H9 (cell line): ENCODE data around the gene DLG2. TPM values are rescaled to one million over a fixed set of nuclear protein-coding genes. Genes with fewer than 3 reads are reported as not detected.

Source experiments
- DNase-seq: peaks from one replicate; pipeline ENCODE4 v3.0.0-alpha.2; 2017
- H2AFZ ChIP-seq: one replicate; pipeline ENCODE4 v1.6.1; 2013; ENCODE audit warnings: mild to moderate bottlenecking, low read length, control low read depth, moderate library complexity
- H2AK5ac ChIP-seq: 2 replicates; pipeline ENCODE4 v1.6.1; 2013; ENCODE audit warnings: low read length, control low read depth, mixed read lengths; ENCODE audit not compliant: insufficient read length
- H2BK120ac ChIP-seq: one replicate; pipeline ENCODE4 v1.6.1; 2013; ENCODE audit warnings: low read depth, mild to moderate bottlenecking, low read length, control low read depth, inconsistent platforms; ENCODE audit not compliant: poor library complexity, severe bottlenecking
- H2BK12ac ChIP-seq: 2 replicates; pipeline ENCODE4 v1.6.1; 2013; ENCODE audit warnings: low read length, control low read depth, mixed read lengths, low read depth; ENCODE audit not compliant: insufficient read length
- H2BK15ac ChIP-seq: 2 replicates; pipeline ENCODE4 v1.6.1; 2013; ENCODE audit warnings: low read depth, low read length, control low read depth
- H2BK20ac ChIP-seq: one replicate; pipeline ENCODE4 v1.6.1; 2013; ENCODE audit warnings: low read depth, mild to moderate bottlenecking, low read length, control low read depth, inconsistent platforms; ENCODE audit not compliant: poor library complexity, severe bottlenecking
- H2BK5ac ChIP-seq: 2 replicates; pipeline ENCODE4 v1.6.1; 2013; ENCODE audit warnings: low read length, control low read depth, mixed read lengths; ENCODE audit not compliant: insufficient read length
- H3K14ac ChIP-seq: 2 replicates; pipeline ENCODE4 v1.6.1; 2013; ENCODE audit warnings: low read length, control low read depth; ENCODE audit not compliant: insufficient read depth
- H3K18ac ChIP-seq: 2 replicates; pipeline ENCODE4 v1.6.1; 2013; ENCODE audit warnings: low read depth, mild to moderate bottlenecking, mixed read lengths, low read length, control low read depth; ENCODE audit not compliant: insufficient read length
- H3K23ac ChIP-seq: 2 replicates; pipeline ENCODE4 v1.6.1; 2013; ENCODE audit warnings: low read length, control low read depth, mixed read lengths, low read depth; ENCODE audit not compliant: insufficient read length
- H3K23me2 ChIP-seq: 2 replicates; pipeline ENCODE4 v1.6.1; 2013; ENCODE audit warnings: low read depth, mild to moderate bottlenecking, mixed read lengths, low read length, control low read depth; ENCODE audit not compliant: insufficient read length, poor library complexity, severe bottlenecking
- H3K27ac ChIP-seq: 2 replicates; pipeline ENCODE4 v1.5.1; 2013; ENCODE audit warnings: low read length, control low read depth, mixed read lengths, low read depth; ENCODE audit not compliant: insufficient read length
- H3K27me3 ChIP-seq: 2 replicates; pipeline ENCODE4 v1.6.1; 2013; ENCODE audit warnings: low read length, control low read depth, inconsistent platforms; ENCODE audit not compliant: insufficient read depth
- H3K4ac ChIP-seq: 2 replicates; pipeline ENCODE4 v1.6.1; 2013; ENCODE audit warnings: low read depth, mild to moderate bottlenecking, control low read depth, inconsistent platforms, low read length, moderate library complexity
- H3K4me1 ChIP-seq: 2 replicates; pipeline ENCODE4 v1.6.1; 2013; ENCODE audit warnings: low read length, control low read depth, inconsistent platforms; ENCODE audit not compliant: insufficient read depth
- H3K4me2 ChIP-seq: 2 replicates; pipeline ENCODE4 v1.6.1; 2013; ENCODE audit warnings: low read length, control low read depth, mixed read lengths; ENCODE audit not compliant: insufficient read length, insufficient read depth
- H3K56ac ChIP-seq: 2 replicates; pipeline ENCODE4 v1.6.1; 2013; ENCODE audit warnings: low read depth, mild to moderate bottlenecking, mixed read lengths, low read length, control low read depth; ENCODE audit not compliant: insufficient read length
- H3K79me1 ChIP-seq: 2 replicates; pipeline ENCODE4 v1.6.1; 2013; ENCODE audit warnings: low read depth, mild to moderate bottlenecking, moderate library complexity, low read length, control low read depth, inconsistent platforms; ENCODE audit not compliant: insufficient read depth, poor library complexity, severe bottlenecking
- H3K79me2 ChIP-seq: 2 replicates; pipeline ENCODE4 v1.6.1; 2013; ENCODE audit warnings: low read length, control low read depth, inconsistent platforms; ENCODE audit not compliant: insufficient read depth
- H3K9ac ChIP-seq: 2 replicates; pipeline ENCODE4 v1.6.1; 2013; ENCODE audit warnings: low read length, control low read depth, mixed read lengths; ENCODE audit not compliant: insufficient read length; ENCODE audit errors: extremely low read depth
- H3K9me3 ChIP-seq: one replicate; pipeline ENCODE4 v1.6.1; 2013; ENCODE audit warnings: low read depth, low read length, inconsistent platforms; ENCODE audit not compliant: control insufficient read depth
- H3T11ph ChIP-seq: one replicate; pipeline ENCODE4 v1.6.1; 2013; ENCODE audit warnings: mild to moderate bottlenecking, low read length, control low read depth, inconsistent platforms
- H4K20me1 ChIP-seq: one replicate; pipeline ENCODE4 v1.6.1; 2013; ENCODE audit not compliant: control insufficient read depth, insufficient read length, insufficient read depth
- H4K5ac ChIP-seq: 2 replicates; pipeline ENCODE4 v1.6.1; 2013; ENCODE audit warnings: low read depth, mild to moderate bottlenecking, mixed read lengths, low read length, control low read depth; ENCODE audit not compliant: insufficient read length
- H4K8ac ChIP-seq: replicated peaks from 2 replicates; pipeline ENCODE4 v1.6.1; 2013; ENCODE audit warnings: low read length, control low read depth, mixed read lengths, low read depth; ENCODE audit not compliant: insufficient read length
- H4K91ac ChIP-seq: 2 replicates; pipeline ENCODE4 v1.6.1; 2013; ENCODE audit warnings: low read depth, mild to moderate bottlenecking, moderate library complexity, mixed read lengths, low read length, control low read depth; ENCODE audit not compliant: insufficient read length
- H3K27ac Mint-ChIP-seq, 3 experiments: 2 replicates in 2 of 3; 3 replicates in 1 of 3; pipeline ENCODE4 v1.8.0; 2020 to 2021; ENCODE audit warnings: mixed read lengths in 3 of 3, mild to moderate bottlenecking in 1 of 3, moderate library complexity in 1 of 3
- H3K27me3 Mint-ChIP-seq: 2 replicates; pipeline ENCODE4 v1.8.0; 2021; ENCODE audit warnings: low read depth, mild to moderate bottlenecking, moderate library complexity, mixed read lengths
- H3K36me3 Mint-ChIP-seq, 3 experiments: 2 replicates in 2 of 3; 3 replicates in 1 of 3; pipeline ENCODE4 v1.8.0; 2020 to 2021; ENCODE audit warnings: low read depth in 3 of 3, mixed read lengths in 3 of 3; ENCODE audit not compliant: insufficient read depth in 1 of 3
- H3K4me1 Mint-ChIP-seq, 2 experiments: 2 replicates each; pipeline ENCODE4 v1.8.0; 2020; ENCODE audit warnings: mixed read lengths in 2 of 2
- H3K4me3 Mint-ChIP-seq, 2 experiments: 2 replicates in 1 of 2; 3 replicates in 1 of 2; pipeline ENCODE4 v1.8.0; 2020 to 2021; ENCODE audit warnings: mild to moderate bottlenecking in 2 of 2, mixed read lengths in 2 of 2, moderate library complexity in 1 of 2
- H3K9me3 Mint-ChIP-seq, 2 experiments: 2 replicates in 1 of 2; 3 replicates in 1 of 2; pipeline ENCODE4 v1.8.0; 2020; ENCODE audit warnings: mild to moderate bottlenecking in 2 of 2, mixed read lengths in 2 of 2, moderate library complexity in 1 of 2
- WGBS: extraction: QIAGEN DNeasy Blood & Tissue Kit; methylation state at CpG from one replicate; pipeline ENCODE4 v1.1.7; 2013; ENCODE audit warnings: missing lambda C conversion rate, low lambda C conversion rate, mixed read lengths; ENCODE audit not compliant: insufficient read length; ENCODE audit errors: extremely low coverage; 5-methylcytosine and 5-hydroxymethylcytosine counted together
- total RNA-seq: library from RNA; stranded (reverse); gene quantifications from 2 replicates; pipeline ENCODE4 v1.2.1, GENCODE V29; 2021
- TF ChIP-seq, protein P1 (sequence below): fragments of 200-600 bp; sonication (generic); conservative IDR thresholded peaks from 3 replicates; pipeline ENCODE4 v1.8.0; 2021; ENCODE audit warnings: antibody characterized with exemption, mild to moderate bottlenecking

Gene DLG2
- total RNA-seq, 1 experiment from 2014 or later: 8.0 TPM

DNA sequence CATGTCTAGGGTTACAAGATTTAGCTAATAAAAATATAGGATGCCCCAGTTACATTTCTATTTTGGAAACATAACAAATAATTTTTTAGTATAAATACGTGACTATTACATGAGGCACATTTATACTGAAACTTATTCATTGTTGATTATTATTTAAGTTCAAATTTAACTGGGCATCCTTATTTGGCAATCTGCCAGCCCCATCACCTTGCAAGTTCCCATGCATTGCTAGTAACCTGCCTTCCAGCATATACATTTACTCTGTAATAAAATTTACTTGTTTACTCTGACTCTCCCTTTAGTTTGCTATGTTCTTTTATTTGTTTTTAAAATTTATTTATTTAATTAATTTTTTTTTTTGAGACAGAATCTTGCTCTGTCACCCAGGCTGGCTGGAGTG is 1686.1 kb downstream of the DLG2 start:
- H4K8ac ChIP-seq: no peak overlapping the region
- no CpG with 5 or more reads among the region's 1 CpG for WGBS
- H3K23me2 ChIP-seq: no peaks in the 10 kb centered on the region
- no peak overlapping the region for H3K4me2 ChIP-seq
- H2BK5ac ChIP-seq: no peak overlapping the region
- H3K4ac ChIP-seq: no peak overlapping the region
- no peaks in the 10 kb centered on the region for H3K79me1 ChIP-seq
- no peak overlapping the region for H2AK5ac ChIP-seq
- H3K27ac Mint-ChIP-seq: no peak overlapping the region
- no peak overlapping the region for H2BK20ac ChIP-seq
- H2BK12ac ChIP-seq: no peak overlapping the region
- H3K4me3 Mint-ChIP-seq: no peak overlapping the region
- H3K14ac ChIP-seq: no peak overlapping the region
- no peak for DNase-seq
- H3K23ac ChIP-seq: no peak overlapping the region
- no peak overlapping the region for H3K18ac ChIP-seq
- H4K91ac ChIP-seq: no peak overlapping the region
- TF ChIP-seq, protein P1, sequence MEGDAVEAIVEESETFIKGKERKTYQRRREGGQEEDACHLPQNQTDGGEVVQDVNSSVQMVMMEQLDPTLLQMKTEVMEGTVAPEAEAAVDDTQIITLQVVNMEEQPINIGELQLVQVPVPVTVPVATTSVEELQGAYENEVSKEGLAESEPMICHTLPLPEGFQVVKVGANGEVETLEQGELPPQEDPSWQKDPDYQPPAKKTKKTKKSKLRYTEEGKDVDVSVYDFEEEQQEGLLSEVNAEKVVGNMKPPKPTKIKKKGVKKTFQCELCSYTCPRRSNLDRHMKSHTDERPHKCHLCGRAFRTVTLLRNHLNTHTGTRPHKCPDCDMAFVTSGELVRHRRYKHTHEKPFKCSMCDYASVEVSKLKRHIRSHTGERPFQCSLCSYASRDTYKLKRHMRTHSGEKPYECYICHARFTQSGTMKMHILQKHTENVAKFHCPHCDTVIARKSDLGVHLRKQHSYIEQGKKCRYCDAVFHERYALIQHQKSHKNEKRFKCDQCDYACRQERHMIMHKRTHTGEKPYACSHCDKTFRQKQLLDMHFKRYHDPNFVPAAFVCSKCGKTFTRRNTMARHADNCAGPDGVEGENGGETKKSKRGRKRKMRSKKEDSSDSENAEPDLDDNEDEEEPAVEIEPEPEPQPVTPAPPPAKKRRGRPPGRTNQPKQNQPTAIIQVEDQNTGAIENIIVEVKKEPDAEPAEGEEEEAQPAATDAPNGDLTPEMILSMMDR: no peak
- no peak overlapping the region for H3K27ac ChIP-seq
- no peak overlapping the region for H3K56ac ChIP-seq
- no peak overlapping the region for H3K9ac ChIP-seq
- H3K27me3 Mint-ChIP-seq: no peaks in the 10 kb centered on the region
- H3K9me3 ChIP-seq: no peaks in the 10 kb centered on the region
- H3K4me1 ChIP-seq: no peaks in the 10 kb centered on the region; the same call in 1 of the 2 replicates
- no peaks in the 10 kb centered on the region for H3K79me2 ChIP-seq
- H3K36me3 Mint-ChIP-seq: peaks cover 0 to 1% (median 0%) of the 10 kb centered on the region in 3 experiments; a peak in 1 of 7 replicates
- H3K4me1 Mint-ChIP-seq: peaks cover 3 to 6% of the 10 kb centered on the region in 2 experiments; a peak in 3 of 4 replicates
- no peaks in the 10 kb centered on the region for H4K20me1 ChIP-seq
- no peak overlapping the region for H2BK15ac ChIP-seq
- no peak overlapping the region for H4K5ac ChIP-seq
- no peaks in the 10 kb centered on the region for H3K27me3 ChIP-seq
- no peak overlapping the region for H3T11ph ChIP-seq
- no peak overlapping the region for H2BK120ac ChIP-seq
- no peak overlapping the region for H2AFZ ChIP-seq
- peaks cover 0 to 3% of the 10 kb centered on the region in 2 experiments; a peak in 3 of 5 replicates for H3K9me3 Mint-ChIP-seq
